ENCODE measurements around the gene CTCFL.
"Not testable (repeated sequence)": the region's sequence is repeated elsewhere in the genome, so short reads cannot be mapped to it uniquely, and the experiment has no call there.

CTCFL gene

GRCh38 chr20:57507477-57507876 lies 17.5 kb downstream of the CTCFL start:
- DNase-seq (ENCODE audit: low spot score), result no peak

GRCh38 chr20:57505979-57506378 lies 19.0 kb downstream of the CTCFL start:
- DNase-seq (ENCODE audit: low spot score), result no peak

- no peak for DNase-seq (ENCODE audit: low spot score)
Observed at GRCh38 chr20:57504411-57504810, 20.5 kb downstream of the CTCFL start.

GRCh38 chr20:57503035-57503658 lies 21.8 kb downstream of the CTCFL start:
- DNase-seq (ENCODE audit: low spot score), result no peak

GRCh38 chr20:57502336-57502700 lies 22.6 kb downstream of the CTCFL start:
- DNase-seq (ENCODE audit: low spot score), result no peak

- DNase-seq (ENCODE audit: low spot score), result no peak
Observed at GRCh38 chr20:57501461-57502335, 23.2 kb downstream of the CTCFL start.

GRCh38 chr20:57500962-57501361 lies 24.0 kb downstream of the CTCFL start:
- DNase-seq (ENCODE audit: low spot score), result no peak

GRCh38 chr20:57500235-57500634 lies 24.7 kb downstream of the CTCFL start:
- no peak for DNase-seq (ENCODE audit: low spot score)

GRCh38 chr20:57499676-57500075 lies 25.3 kb downstream of the CTCFL start:
- DNase-seq (ENCODE audit: low spot score), result no peak

- DNase-seq (ENCODE audit: low spot score), result no peak
Observed at GRCh38 chr20:57498425-57499400, 26.2 kb downstream of the CTCFL start.

GRCh38 chr20:57496592-57496991 lies 28.3 kb downstream of the CTCFL start:
- no peak for DNase-seq (ENCODE audit: low spot score)

- no peak for DNase-seq (ENCODE audit: low spot score)
Observed at GRCh38 chr20:57495978-57496377, 29.0 kb downstream of the CTCFL start.

- DNase-seq (ENCODE audit: low spot score), result no peak
Observed at GRCh38 chr20:57493091-57493615, 31.8 kb downstream of the CTCFL start.

GRCh38 chr20:57491373-57491772 lies 33.6 kb downstream of the CTCFL start:
- DNase-seq (ENCODE audit: low spot score), result no peak

GRCh38 chr20:57488277-57488676 lies 36.7 kb downstream of the CTCFL start:
- not testable (repeated sequence) for DNase-seq (ENCODE audit: low spot score)

GRCh38 chr20:57485770-57486169 lies 39.2 kb downstream of the CTCFL start:
- no peak for DNase-seq (ENCODE audit: low spot score)

- DNase-seq (ENCODE audit: low spot score), result no peak
Observed at GRCh38 chr20:57484772-57485171, 40.2 kb downstream of the CTCFL start.

- DNase-seq (ENCODE audit: low spot score), result no peak
Observed at GRCh38 chr20:57483287-57484050, 41.5 kb downstream of the CTCFL start.

GRCh38 chr20:57482796-57483195 lies 42.1 kb downstream of the CTCFL start:
- no peak for DNase-seq (ENCODE audit: low spot score)

- no peak for DNase-seq (ENCODE audit: low spot score)
Observed at GRCh38 chr20:57482148-57482547, 42.8 kb downstream of the CTCFL start.

GRCh38 chr20:57481281-57481711 lies 43.6 kb downstream of the CTCFL start:
- no peak for DNase-seq (ENCODE audit: low spot score)
